Suprapubic skin (tissue), 4 donors: ENCODE results near the gene DNAH2. TPM values are rescaled to one million over a fixed set of nuclear protein-coding genes. Genes with fewer than 3 reads are reported as not detected.

ENCODE experiments used
- DNase-seq, 2 donors: peaks; one replicate each; pipeline ENCODE4 v3.0.0-alpha.2; 2019; ENCODE audit warnings: low spot score in 2 of 2
- H3K27ac ChIP-seq: fragments of 200-600 bp; sonication (generic); one replicate; pipeline ENCODE4 v1.5.1; 2019
- H3K27me3 ChIP-seq: fragments of 200-600 bp; sonication (generic); one replicate; pipeline ENCODE4 v1.5.1; 2019
- H3K36me3 ChIP-seq: fragments of 200-600 bp; sonication (generic); one replicate; pipeline ENCODE4 v1.5.1; 2019
- H3K4me1 ChIP-seq: fragments of 200-600 bp; sonication (generic); one replicate; pipeline ENCODE4 v1.5.1; 2019
- H3K4me3 ChIP-seq: fragments of 200-600 bp; sonication (generic); one replicate; pipeline ENCODE4 v1.5.1; 2019; ENCODE audit warnings: mild to moderate bottlenecking
- H3K9me3 ChIP-seq: fragments of 200-600 bp; sonication (generic); one replicate; pipeline ENCODE4 v1.5.1; 2019
- CTCF ChIP-seq, 2 donors: fragments of 200-600 bp in 1 of 2; fragments of 450-650 bp in 1 of 2; sonication (generic) in 1 of 2; IDR thresholded peaks; one replicate each; pipeline ENCODE4 v1.5.1; 2016 to 2019; ENCODE audit warnings: antibody characterized with exemption in 2 of 2, mild to moderate bottlenecking in 1 of 2, moderate library complexity in 1 of 2
- EP300 ChIP-seq: sonication (generic); formaldehyde crosslinking; IDR thresholded peaks from one replicate; pipeline ENCODE4 v1.6.1; 2017; ENCODE audit warnings: antibody characterized with exemption
- POLR2A ChIP-seq, 2 donors: fragments of 450-650 bp; IDR thresholded peaks; one replicate each; pipeline ENCODE4 v1.6.1; 2017; ENCODE audit warnings: antibody characterized with exemption in 2 of 2, mild to moderate bottlenecking in 2 of 2, moderate library complexity in 2 of 2
- POLR2AphosphoS5 ChIP-seq, 3 donors: sonication (generic); formaldehyde crosslinking; IDR thresholded peaks; one replicate each; pipeline ENCODE4 v1.6.1; 2017; ENCODE audit warnings: antibody characterized with exemption in 3 of 3
- WGBS: methylation state at CpG from one replicate; pipeline ENCODE4 v1.1.5; 2018; 5-methylcytosine and 5-hydroxymethylcytosine counted together
- total RNA-seq, 4 donors: library from RNA; depleted of rRNA; stranded (reverse); fragments of >200 nt; gene quantifications; one replicate each; pipeline ENCODE4 v1.1.0, GENCODE V29; 2016

Gene DNAH2
- total RNA-seq, 4 donors from 2014 or later, result 0.08 to 0.19 TPM; not detected in 2

- H3K36me3 ChIP-seq, result no peaks in the 10 kb centered on the region
- 81% methylated on average over 20 of the region's 20 CpGs for WGBS
- TF ChIP-seq EP300 (no peak), POLR2A (IDR thresholded peaks at IDR 0.05) (no peak), CTCF (IDR thresholded peaks at IDR 0.05) (no peak), POLR2AphosphoS5 (IDR thresholded peaks at IDR 0.05) (no peak)
- H3K27ac ChIP-seq, result no peak overlapping the region
- no peaks in the 10 kb centered on the region for H3K9me3 ChIP-seq
- H3K27me3 ChIP-seq, result peaks cover 3% of the 10 kb centered on the region
- peaks cover 7% of the 10 kb centered on the region for H3K4me1 ChIP-seq
- no peak overlapping the region for H3K4me3 ChIP-seq
- no peak for DNase-seq
Measured at GRCh38 chr17:7823581-7824001, 106.0 kb downstream of the DNAH2 start.

DNA sequence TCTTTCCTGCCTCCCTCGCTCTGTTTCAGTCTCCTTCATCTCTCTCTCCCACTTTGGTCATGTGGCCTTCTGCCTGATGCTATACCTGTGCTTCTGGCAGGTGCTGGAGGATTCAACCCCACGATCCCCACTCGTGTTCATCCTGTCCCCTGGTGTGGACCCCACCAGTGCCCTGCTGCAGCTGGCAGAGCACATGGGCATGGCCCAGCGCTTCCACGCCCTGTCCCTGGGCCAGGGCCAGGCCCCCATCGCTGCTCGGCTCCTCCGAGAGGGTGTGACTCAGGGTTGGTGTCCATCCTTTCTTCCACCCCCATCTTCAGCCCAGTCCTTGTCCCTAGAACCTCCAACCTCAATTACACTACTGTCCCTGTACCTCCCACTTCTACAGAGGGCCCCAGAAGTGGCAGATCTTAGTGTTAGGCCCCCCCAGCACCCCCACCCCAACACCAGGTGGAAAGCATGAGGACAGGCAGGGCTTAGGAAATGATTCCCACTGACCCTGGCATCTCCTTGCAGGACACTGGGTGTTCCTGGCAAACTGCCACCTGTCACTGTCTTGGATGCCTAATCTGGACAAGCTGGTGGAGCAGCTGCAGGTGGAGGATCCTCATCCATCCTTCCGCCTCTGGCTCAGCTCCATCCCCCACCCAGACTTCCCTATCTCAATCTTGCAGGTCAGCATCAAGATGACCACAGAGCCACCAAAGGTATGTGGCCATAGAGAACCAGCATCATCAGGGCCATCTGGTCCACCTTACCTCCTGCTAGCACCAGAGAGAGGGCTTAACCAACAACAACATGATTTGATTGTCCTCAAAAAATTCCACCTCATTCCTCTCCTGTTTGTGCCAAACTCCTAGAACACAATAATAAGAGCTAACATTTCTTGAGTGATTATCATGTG lies 106.7 kb downstream of the DNAH2 start:
- Histone ChIP-seq H3K4me1 (peaks cover 7% of the 10 kb centered on the region), H3K4me3 (no peak overlapping the region), H3K9me3 (no peaks in the 10 kb centered on the region), H3K27me3 (peaks cover 3% of the 10 kb centered on the region), H3K27ac (no peak overlapping the region), H3K36me3 (no peaks in the 10 kb centered on the region)
- TF ChIP-seq EP300 (no peak), CTCF (IDR thresholded peaks at IDR 0.05) (no peak), POLR2A (IDR thresholded peaks at IDR 0.05) (no peak), POLR2AphosphoS5 (IDR thresholded peaks at IDR 0.05) (no peak)
- WGBS, result 66% methylated on average over 9 of the region's 9 CpGs
- DNase-seq, result no peak

DNA sequence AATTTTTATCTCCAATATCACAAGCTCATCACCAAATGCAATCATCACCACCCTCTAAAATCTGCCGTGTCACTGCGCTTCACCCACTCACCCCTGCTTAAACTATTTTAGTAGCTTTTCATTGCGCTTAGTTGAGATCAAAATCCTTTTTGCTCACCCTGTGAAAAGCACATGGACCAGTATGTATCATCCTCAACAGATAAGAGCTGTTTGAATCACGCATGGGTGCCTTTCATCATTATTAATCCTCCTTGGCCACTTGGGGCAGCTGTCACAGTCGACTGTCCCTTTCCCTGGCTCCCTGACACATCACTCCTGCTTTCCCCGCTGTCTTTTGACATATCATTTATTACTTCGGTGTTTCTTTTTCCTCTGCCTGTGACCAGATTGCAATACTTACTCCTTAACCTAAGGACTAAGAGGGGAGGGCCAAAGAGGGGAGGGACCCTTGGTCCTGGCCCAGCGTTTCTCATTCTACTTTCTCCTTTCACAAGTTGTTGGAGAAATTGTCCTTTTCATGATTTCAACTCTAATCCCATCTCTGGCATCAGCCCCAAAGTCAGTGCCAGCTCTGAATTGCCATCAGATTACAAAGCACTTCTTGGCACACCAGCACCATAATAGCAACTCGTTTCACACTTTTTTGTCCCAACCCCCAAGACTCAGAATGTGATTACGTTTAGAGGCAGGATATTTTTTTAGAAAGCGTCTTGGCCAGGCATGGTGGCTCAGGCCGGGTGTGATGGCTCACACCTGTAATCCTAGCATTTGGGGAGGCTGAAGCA lies 107.9 kb downstream of the DNAH2 start:
- Histone ChIP-seq H3K27ac (no peak overlapping the region), H3K9me3 (no peaks in the 10 kb centered on the region), H3K27me3 (peaks cover 3% of the 10 kb centered on the region), H3K4me3 (no peak overlapping the region), H3K4me1 (peaks cover 7% of the 10 kb centered on the region), H3K36me3 (no peaks in the 10 kb centered on the region)
- TF ChIP-seq POLR2A (IDR thresholded peaks at IDR 0.05), result no peak
- TF ChIP-seq EP300, result no peak
- no peak for TF ChIP-seq POLR2AphosphoS5 (IDR thresholded peaks at IDR 0.05)
- TF ChIP-seq CTCF (IDR thresholded peaks at IDR 0.05), result no peak
- WGBS, result 27% methylated on average over 12 of the region's 12 CpGs
- no peak for DNase-seq

GRCh38 chr17:7830616-7831015 lies 113.1 kb downstream of the DNAH2 start:
- peaks cover 12% of the 10 kb centered on the region for H3K4me1 ChIP-seq
- DNase-seq, result no peak
- TF ChIP-seq EP300, result no peak
- TF ChIP-seq CTCF (IDR thresholded peaks at IDR 0.05), result no peak
- TF ChIP-seq POLR2A (IDR thresholded peaks at IDR 0.05), result no peak
- no peak for TF ChIP-seq POLR2AphosphoS5 (IDR thresholded peaks at IDR 0.05)
- no peaks in the 10 kb centered on the region for H3K9me3 ChIP-seq
- no peaks in the 10 kb centered on the region for H3K36me3 ChIP-seq
- H3K27ac ChIP-seq, result no peak overlapping the region
- 91% methylated on average over 8 of the region's 8 CpGs for WGBS
- H3K4me3 ChIP-seq, result no peak overlapping the region
- H3K27me3 ChIP-seq, result peaks cover 3% of the 10 kb centered on the region

DNA sequence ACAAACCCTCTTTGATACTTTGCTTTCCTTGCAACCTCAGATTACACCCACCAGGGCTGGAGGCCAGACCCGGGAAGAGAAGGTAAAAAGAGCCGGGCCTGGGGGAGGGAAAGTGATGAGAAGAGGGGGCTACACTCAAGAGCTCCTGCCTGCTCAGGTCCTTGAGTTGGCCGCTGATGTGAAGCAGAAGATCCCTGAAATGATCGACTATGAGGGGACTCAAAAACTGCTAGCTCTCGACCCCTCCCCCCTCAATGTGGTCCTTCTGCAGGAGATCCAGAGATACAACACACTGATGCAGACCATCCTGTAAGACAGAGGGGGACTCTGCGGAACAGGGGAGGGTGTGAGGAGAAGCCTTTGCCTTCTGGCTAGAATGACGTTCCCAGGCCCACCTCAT lies 113.7 kb downstream of the DNAH2 start:
- Histone ChIP-seq H3K27me3 (peaks cover 3% of the 10 kb centered on the region), H3K4me3 (no peak overlapping the region), H3K9me3 (no peaks in the 10 kb centered on the region), H3K4me1 (peaks cover 13% of the 10 kb centered on the region), H3K36me3 (no peaks in the 10 kb centered on the region), H3K27ac (no peak overlapping the region)
- TF ChIP-seq EP300 (no peak), POLR2A (IDR thresholded peaks at IDR 0.05) (no peak)
- WGBS, result 76% methylated on average over 7 of the region's 7 CpGs
- no peak for DNase-seq
